ENCODE measurements around the gene KCND3. TPM values are rescaled to one million over a fixed set of nuclear protein-coding genes. Genes with fewer than 3 reads are reported as not detected.

Gene KCND3
- total RNA-seq, 1 donor from 2014 or later, result 0.06 TPM

DNA sequence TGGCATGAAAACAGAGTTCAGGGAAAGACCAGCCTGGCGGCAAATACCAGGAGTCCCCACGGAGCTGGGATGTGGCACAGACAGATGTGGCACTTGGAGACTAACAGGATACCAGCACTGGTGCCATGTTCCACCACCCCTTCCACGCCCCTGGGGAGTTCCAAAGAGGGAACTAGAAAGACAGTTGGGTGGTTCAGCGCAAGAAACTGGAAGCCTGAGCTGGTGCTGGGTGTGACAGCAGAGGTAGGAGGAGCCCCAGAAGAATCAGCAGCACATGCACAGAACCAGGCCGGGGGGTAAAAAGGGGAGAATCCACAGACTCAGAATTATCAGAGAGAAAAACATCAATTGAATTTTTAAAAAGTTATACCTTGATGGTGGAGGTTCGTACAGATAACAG, 211.4 kb downstream of the KCND3 start:
- no peak for DNase-seq (ENCODE audit: low spot score)
- Histone ChIP-seq H3K9ac (no peak overlapping the region), H3F3A (ENCODE audit: low read depth) (no peaks in the 10 kb centered on the region), H3K4me1 (no peaks in the 10 kb centered on the region), H3K4me2 (no peak overlapping the region), H3K9me3 (ENCODE audit: low read depth) (no peaks in the 10 kb centered on the region), H3K27me3 (no peaks in the 10 kb centered on the region), H3K27ac (no peak overlapping the region), H2AFZ (replicated peaks) (no peak overlapping the region), H3K36me3 (no peaks in the 10 kb centered on the region), H3K79me2 (ENCODE audit: low read depth) (no peaks in the 10 kb centered on the region), H4K20me1 (ENCODE audit: low read depth) (no peaks in the 10 kb centered on the region), H3K4me3 (no peak overlapping the region)
- Mint-ChIP-seq H3K27me3 (ENCODE audit: insufficient read depth, low read depth) (no peaks in the 10 kb centered on the region), H3K36me3 (no peaks in the 10 kb centered on the region), H3K4me3 (no peak overlapping the region), H3K27ac (no peak overlapping the region), H3K9me3 (no peaks in the 10 kb centered on the region), H3K4me1 (peaks cover 8% of the 10 kb centered on the region)
- TF ChIP-seq EZH2 (IDR thresholded peaks at IDR 0.05) (no peak), EZH2phosphoT487 (IDR thresholded peaks at IDR 0.05) (no peak)
- TF ChIP-seq, protein P1, sequence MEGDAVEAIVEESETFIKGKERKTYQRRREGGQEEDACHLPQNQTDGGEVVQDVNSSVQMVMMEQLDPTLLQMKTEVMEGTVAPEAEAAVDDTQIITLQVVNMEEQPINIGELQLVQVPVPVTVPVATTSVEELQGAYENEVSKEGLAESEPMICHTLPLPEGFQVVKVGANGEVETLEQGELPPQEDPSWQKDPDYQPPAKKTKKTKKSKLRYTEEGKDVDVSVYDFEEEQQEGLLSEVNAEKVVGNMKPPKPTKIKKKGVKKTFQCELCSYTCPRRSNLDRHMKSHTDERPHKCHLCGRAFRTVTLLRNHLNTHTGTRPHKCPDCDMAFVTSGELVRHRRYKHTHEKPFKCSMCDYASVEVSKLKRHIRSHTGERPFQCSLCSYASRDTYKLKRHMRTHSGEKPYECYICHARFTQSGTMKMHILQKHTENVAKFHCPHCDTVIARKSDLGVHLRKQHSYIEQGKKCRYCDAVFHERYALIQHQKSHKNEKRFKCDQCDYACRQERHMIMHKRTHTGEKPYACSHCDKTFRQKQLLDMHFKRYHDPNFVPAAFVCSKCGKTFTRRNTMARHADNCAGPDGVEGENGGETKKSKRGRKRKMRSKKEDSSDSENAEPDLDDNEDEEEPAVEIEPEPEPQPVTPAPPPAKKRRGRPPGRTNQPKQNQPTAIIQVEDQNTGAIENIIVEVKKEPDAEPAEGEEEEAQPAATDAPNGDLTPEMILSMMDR (IDR thresholded peaks at IDR 0.05), result no peak

DNA sequence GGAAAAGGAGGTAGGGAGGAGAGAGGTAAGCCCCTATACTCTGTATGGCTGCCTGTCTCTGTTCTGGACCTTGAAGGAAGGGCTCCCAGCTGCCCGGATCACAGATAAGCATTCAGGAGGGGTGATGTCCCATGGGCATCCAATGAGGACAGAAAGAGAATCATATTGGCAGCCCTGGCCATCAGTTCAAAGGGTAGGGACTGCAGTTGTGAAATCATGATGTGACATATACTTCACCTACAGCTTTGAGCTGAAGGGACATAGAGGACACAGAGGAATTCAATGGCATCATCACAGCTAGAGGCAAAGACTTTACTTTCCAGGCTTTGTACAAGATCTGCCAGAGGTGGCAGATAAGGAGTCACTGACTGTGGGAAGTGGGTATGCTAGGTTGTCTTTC, 212.2 kb downstream of the KCND3 start:
- TF ChIP-seq EZH2phosphoT487 (IDR thresholded peaks at IDR 0.05), result no peak
- no peak for TF ChIP-seq EZH2 (IDR thresholded peaks at IDR 0.05)
- TF ChIP-seq, protein P1 (IDR thresholded peaks at IDR 0.05), result no peak
- no peak overlapping the region for H2AFZ ChIP-seq (replicated peaks)
- Mint-ChIP-seq H3K9me3 (no peaks in the 10 kb centered on the region), H3K27ac (no peak overlapping the region), H3K4me1 (peaks cover 8% of the 10 kb centered on the region), H3K4me3 (no peak overlapping the region), H3K27me3 (ENCODE audit: insufficient read depth, low read depth) (no peaks in the 10 kb centered on the region), H3K36me3 (no peaks in the 10 kb centered on the region)
- no peaks in the 10 kb centered on the region for H3F3A ChIP-seq (ENCODE audit: low read depth)
- H3K27me3 ChIP-seq, result no peaks in the 10 kb centered on the region
- no peaks in the 10 kb centered on the region for H3K9me3 ChIP-seq (ENCODE audit: low read depth)
- no peak overlapping the region for H3K4me3 ChIP-seq
- no peaks in the 10 kb centered on the region for H3K79me2 ChIP-seq (ENCODE audit: low read depth)
- H3K9ac ChIP-seq, result no peak overlapping the region
- H3K4me2 ChIP-seq, result no peak overlapping the region
- H3K4me1 ChIP-seq, result no peaks in the 10 kb centered on the region
- H3K36me3 ChIP-seq, result no peaks in the 10 kb centered on the region
- no peak overlapping the region for H3K27ac ChIP-seq
- DNase-seq (ENCODE audit: low spot score), result no peak
- H4K20me1 ChIP-seq (ENCODE audit: low read depth), result no peaks in the 10 kb centered on the region

DNA sequence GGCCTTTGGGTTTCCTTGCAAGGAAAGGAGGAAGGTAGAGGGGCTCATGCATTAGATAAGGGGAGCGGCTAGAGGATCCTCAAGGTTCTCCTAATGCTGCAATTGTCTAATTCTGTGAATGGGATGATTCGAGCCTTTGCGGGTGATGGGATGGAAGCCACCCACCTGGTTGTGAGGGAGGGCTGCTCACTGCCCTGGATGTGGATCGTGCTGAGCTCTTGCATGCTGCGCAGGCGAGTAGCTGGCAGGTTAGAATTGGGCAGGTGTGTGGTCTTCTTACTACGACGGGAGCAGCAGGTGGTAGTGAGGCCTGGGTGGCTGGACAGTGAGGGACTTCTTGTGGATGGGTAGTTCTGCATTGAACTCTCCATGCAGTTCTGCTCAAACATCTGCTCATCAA, 212.6 kb downstream of the KCND3 start:
- no peaks in the 10 kb centered on the region for H3K36me3 Mint-ChIP-seq
- H3K4me3 Mint-ChIP-seq, result no peak overlapping the region
- Histone ChIP-seq H3K79me2 (ENCODE audit: low read depth) (no peaks in the 10 kb centered on the region), H3K4me1 (no peaks in the 10 kb centered on the region), H3F3A (ENCODE audit: low read depth) (no peaks in the 10 kb centered on the region), H3K27me3 (no peaks in the 10 kb centered on the region), H3K4me2 (no peak overlapping the region), H3K27ac (no peak overlapping the region), H3K9me3 (ENCODE audit: low read depth) (no peaks in the 10 kb centered on the region), H3K4me3 (no peak overlapping the region), H2AFZ (replicated peaks) (no peak overlapping the region), H4K20me1 (ENCODE audit: low read depth) (no peaks in the 10 kb centered on the region), H3K9ac (no peak overlapping the region), H3K36me3 (no peaks in the 10 kb centered on the region)
- TF ChIP-seq, protein P1 (IDR thresholded peaks at IDR 0.05), result no peak
- TF ChIP-seq EZH2phosphoT487 (IDR thresholded peaks at IDR 0.05), result no peak
- no peak for TF ChIP-seq EZH2 (IDR thresholded peaks at IDR 0.05)
- no peak overlapping the region for H3K27ac Mint-ChIP-seq
- H3K9me3 Mint-ChIP-seq, result no peaks in the 10 kb centered on the region
- H3K4me1 Mint-ChIP-seq, result peaks cover 8% of the 10 kb centered on the region
- DNase-seq (ENCODE audit: low spot score), result no peak
- H3K27me3 Mint-ChIP-seq (ENCODE audit: insufficient read depth, low read depth), result no peaks in the 10 kb centered on the region

Measured in neural progenitor cell (in vitro differentiated cells).